Endothelial cell (in vitro differentiated cells): Measurements from ENCODE around the gene METAP2. TPM values are rescaled to one million over a fixed set of nuclear protein-coding genes. Genes with fewer than 3 reads are reported as not detected.

Experiments used
- DNase-seq: peaks from one replicate; pipeline ENCODE4 v3.0.0; 2021; ENCODE audit warnings: low spot score
- H3K27ac Mint-ChIP-seq: one replicate; pipeline ENCODE4 v1.8.0; 2021; ENCODE audit warnings: mixed read lengths, inconsistent platforms; ENCODE audit not compliant: unreplicated experiment
- H3K27me3 Mint-ChIP-seq: one replicate; pipeline ENCODE4 v1.8.0; 2021; ENCODE audit warnings: mild to moderate bottlenecking, moderate library complexity, mixed read lengths, inconsistent platforms; ENCODE audit not compliant: unreplicated experiment
- H3K36me3 Mint-ChIP-seq: one replicate; pipeline ENCODE4 v1.8.0; 2021; ENCODE audit warnings: mild to moderate bottlenecking, low read depth, mixed read lengths, inconsistent platforms; ENCODE audit not compliant: unreplicated experiment
- H3K4me1 Mint-ChIP-seq: one replicate; pipeline ENCODE4 v1.8.0; 2021; ENCODE audit warnings: mild to moderate bottlenecking, mixed read lengths, inconsistent platforms; ENCODE audit not compliant: unreplicated experiment
- H3K4me3 Mint-ChIP-seq: one replicate; pipeline ENCODE4 v1.8.0; 2021; ENCODE audit warnings: mild to moderate bottlenecking, mixed read lengths, inconsistent platforms; ENCODE audit not compliant: unreplicated experiment
- H3K9me3 Mint-ChIP-seq: one replicate; pipeline ENCODE4 v1.8.0; 2021; ENCODE audit warnings: mixed read lengths, inconsistent platforms; ENCODE audit not compliant: unreplicated experiment
- CTCF ChIP-seq: fragments of 200-600 bp; sonication (generic); IDR thresholded peaks from one replicate; pipeline ENCODE4 v1.5.0; 2021; ENCODE audit warnings: antibody characterized with exemption; ENCODE audit not compliant: unreplicated experiment
- total RNA-seq: library from RNA; stranded (reverse); fragmentation: NEBNext Ultra II Directional; extraction: Animal tissue kit (Norgen Biotek cat#: 25700); gene quantifications from one replicate; pipeline ENCODE4 v1.2.1, GENCODE V29; 2021; ENCODE audit not compliant: unreplicated experiment

METAP2 gene
- total RNA-seq, 1 donor from 2014 or later: 69.6 TPM

DNA sequence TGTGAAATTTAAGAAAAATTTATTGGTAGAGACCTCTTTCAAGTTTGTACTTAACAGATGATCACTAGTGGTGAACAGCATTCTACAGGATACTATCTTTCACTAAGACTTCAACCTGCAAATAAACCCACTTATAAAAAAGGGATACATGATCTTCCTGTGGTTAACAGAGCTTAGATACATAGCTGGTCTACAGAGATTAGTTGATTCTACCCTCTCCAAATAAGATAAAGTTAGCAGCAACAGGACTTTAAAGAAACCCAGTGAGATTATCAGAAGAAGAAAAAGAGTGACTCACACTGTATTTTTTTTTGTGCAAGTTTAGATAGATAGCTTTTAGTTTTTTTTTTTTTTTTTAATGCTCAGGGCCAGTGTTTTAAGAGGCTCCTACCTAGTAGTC lies 42.8 kb downstream of the METAP2 start:
- DNase-seq: no peak
- peaks cover 14% of the 10 kb centered on the region for H3K36me3 Mint-ChIP-seq

GRCh38 chr12:95517246-95517645 lies 43.3 kb downstream of the METAP2 start:
- H3K27me3 Mint-ChIP-seq: no peaks in the 10 kb centered on the region
- H3K36me3 Mint-ChIP-seq: peaks cover 9% of the 10 kb centered on the region
- H3K27ac Mint-ChIP-seq: no peak overlapping the region
- no peak overlapping the region for H3K4me3 Mint-ChIP-seq
- H3K9me3 Mint-ChIP-seq: no peaks in the 10 kb centered on the region
- TF ChIP-seq CTCF: no peak
- DNase-seq: no peak
- peaks cover 6% of the 10 kb centered on the region for H3K4me1 Mint-ChIP-seq

More for the DNA sequence above, 42.8 kb downstream of the METAP2 start:
- TF ChIP-seq CTCF: no peak
- Mint-ChIP-seq H3K9me3 (no peaks in the 10 kb centered on the region), H3K4me3 (no peak overlapping the region), H3K27ac (no peak overlapping the region), H3K27me3 (no peaks in the 10 kb centered on the region), H3K4me1 (peaks cover 2% of the 10 kb centered on the region)

DNA sequence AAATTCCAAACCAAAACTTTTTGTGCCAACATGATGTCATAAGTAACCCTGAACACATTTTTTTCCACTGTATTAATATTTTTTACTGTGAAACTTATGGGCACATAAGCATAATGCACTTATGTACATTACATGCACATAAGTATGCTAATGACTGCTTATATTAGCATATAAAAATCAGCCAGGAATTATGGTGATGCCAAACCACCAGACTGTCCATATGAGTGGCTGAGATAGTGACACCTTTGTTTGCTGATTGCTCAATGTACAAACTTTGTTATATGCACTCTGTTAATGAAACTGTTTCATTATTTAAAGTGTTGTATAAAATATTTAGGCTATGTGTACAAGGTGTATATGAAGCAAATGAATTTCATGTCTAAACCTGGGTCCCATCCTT lies 45.0 kb downstream of the METAP2 start:
- peaks cover 16% of the 10 kb centered on the region for H3K4me1 Mint-ChIP-seq
- H3K27ac Mint-ChIP-seq: no peak overlapping the region
- peaks cover 3% of the 10 kb centered on the region for H3K36me3 Mint-ChIP-seq
- H3K9me3 Mint-ChIP-seq: no peaks in the 10 kb centered on the region
- DNase-seq: no peak
- no peak for TF ChIP-seq CTCF
- no peaks in the 10 kb centered on the region for H3K27me3 Mint-ChIP-seq
- no peak overlapping the region for H3K4me3 Mint-ChIP-seq

- Mint-ChIP-seq H3K4me1 (peaks cover 16% of the 10 kb centered on the region), H3K4me3 (no peak overlapping the region), H3K36me3 (peaks cover 3% of the 10 kb centered on the region), H3K27ac (no peak overlapping the region), H3K27me3 (no peaks in the 10 kb centered on the region), H3K9me3 (no peaks in the 10 kb centered on the region)
- DNase-seq: no peak
- TF ChIP-seq CTCF: no peak
Observed at GRCh38 chr12:95520816-95521215, 46.9 kb downstream of the METAP2 start.

DNA sequence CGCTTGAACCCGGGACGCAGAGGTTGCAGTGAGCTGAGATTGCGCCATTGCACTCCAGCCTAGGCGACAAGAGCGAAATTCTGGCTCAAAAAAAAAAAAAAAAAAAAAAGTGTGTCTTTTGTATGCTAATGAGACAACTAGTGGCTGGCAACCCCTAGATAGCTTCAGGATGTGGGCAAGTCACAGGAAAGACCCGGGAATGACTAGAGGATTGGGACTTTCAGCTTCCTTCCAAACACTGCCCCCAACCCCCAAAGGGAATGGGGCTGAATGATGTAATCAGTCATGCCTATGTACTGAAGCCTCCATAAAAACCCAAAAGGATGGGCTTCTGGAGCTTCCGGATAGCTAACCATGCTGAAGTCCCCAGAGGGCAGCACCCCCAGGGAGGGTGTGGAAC lies 48.7 kb downstream of the METAP2 start:
- H3K27me3 Mint-ChIP-seq: no peaks in the 10 kb centered on the region
- no peaks in the 10 kb centered on the region for H3K9me3 Mint-ChIP-seq
- peaks cover 16% of the 10 kb centered on the region for H3K4me1 Mint-ChIP-seq
- TF ChIP-seq CTCF: no peak
- H3K36me3 Mint-ChIP-seq: peaks cover 3% of the 10 kb centered on the region
- H3K27ac Mint-ChIP-seq: no peak overlapping the region
- H3K4me3 Mint-ChIP-seq: no peak overlapping the region
- no peak for DNase-seq
